ENCODE results near the gene FAAH.

DNA sequence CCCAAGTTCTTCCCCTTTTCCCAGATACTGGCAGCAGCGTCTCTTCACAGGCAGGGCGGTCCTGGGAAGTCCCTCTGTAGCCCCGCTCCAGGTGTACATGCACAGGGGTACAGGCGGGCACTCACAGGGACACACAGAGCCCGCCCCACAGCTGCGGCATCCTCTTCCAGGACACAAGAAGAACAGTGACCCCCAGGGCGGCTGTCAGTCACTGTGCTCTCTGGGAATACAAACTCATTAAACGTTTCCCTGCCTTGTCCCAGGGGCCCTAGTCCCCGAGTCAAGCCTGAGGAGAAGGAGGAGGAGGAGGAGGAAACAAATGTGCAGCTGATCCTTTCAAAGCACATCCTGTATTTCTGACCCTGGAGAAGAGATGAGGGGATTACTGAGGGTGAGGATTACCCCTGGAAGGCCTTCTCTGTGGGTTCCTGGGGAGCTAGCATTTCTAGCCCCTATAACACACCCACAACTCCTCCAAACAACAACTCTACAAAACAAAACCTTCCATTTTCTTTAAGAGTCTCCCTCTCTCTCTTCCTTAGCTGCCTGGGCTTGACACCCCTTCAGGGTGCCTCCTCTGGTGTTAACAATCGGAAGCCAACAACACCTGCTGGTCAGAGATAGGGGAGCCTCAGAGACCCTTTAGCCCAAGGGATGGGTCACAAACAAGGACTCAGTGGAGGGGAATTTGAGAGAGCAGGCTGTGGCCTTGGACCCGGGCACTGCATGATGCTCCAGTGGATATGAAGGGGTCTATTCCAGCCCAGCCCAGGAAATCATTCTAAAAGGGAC is 67.1 kb downstream of the FAAH start:
- TF ChIP-seq GATA2 (IDR thresholded peaks at IDR 0.05; ENCODE audit: low read depth, low read length) (no peak), GATA3 (IDR thresholded peaks at IDR 0.05; ENCODE audit: low read depth, low read length) (no peak)

Measured in SH-SY5Y (cell line).